Bronchial epithelial cell (primary cell): ENCODE measurements around the gene ATP6V0A4. TPM values are rescaled to one million over a fixed set of nuclear protein-coding genes. Genes with fewer than 3 reads are reported as not detected.
"Not testable (repeated sequence)": the region's sequence is repeated elsewhere in the genome, so short reads cannot be mapped to it uniquely, and the experiment has no call there.

Experiments
- DNase-seq: peaks from one replicate; pipeline ENCODE4 v3.0.0-alpha.2; 2010; ENCODE audit warnings: low read depth
- FAIRE-seq: peaks from 2 replicates; lab custom pipeline; 2011; peaks lifted over from hg19 to GRCh38; lab: Jason Lieb, UNC
- H3K27me3 ChIP-seq: 2 replicates; pipeline ENCODE4 v1.5.1; 2011; ENCODE audit warnings: low read length; ENCODE audit not compliant: control insufficient read depth, insufficient read depth
- H3K36me3 ChIP-seq: 2 replicates; pipeline ENCODE4 v1.5.1; 2011; ENCODE audit warnings: low read length; ENCODE audit not compliant: control insufficient read depth, insufficient read depth
- H3K4me3 ChIP-seq: 2 replicates; pipeline ENCODE4 v1.5.1; 2011; ENCODE audit warnings: mild to moderate bottlenecking, low read depth, low read length, control low read depth
- total RNA-seq: library from RNA; depleted of rRNA; stranded (reverse); fragments of >200 nt; gene quantifications from 2 replicates; pipeline ENCODE4 v1.2.1, GENCODE V29; 2014
- TF ChIP-seq, protein P1 (sequence below): IDR thresholded peaks from 2 replicates; pipeline ENCODE4 v1.5.1; 2011; ENCODE audit warnings: mild to moderate bottlenecking, moderate library complexity, low read length, control low read depth, inconsistent platforms; ENCODE audit not compliant: insufficient read depth, severe bottlenecking

The ATP6V0A4 gene
- total RNA-seq, 1 donor from 2014 or later: not detected

DNA sequence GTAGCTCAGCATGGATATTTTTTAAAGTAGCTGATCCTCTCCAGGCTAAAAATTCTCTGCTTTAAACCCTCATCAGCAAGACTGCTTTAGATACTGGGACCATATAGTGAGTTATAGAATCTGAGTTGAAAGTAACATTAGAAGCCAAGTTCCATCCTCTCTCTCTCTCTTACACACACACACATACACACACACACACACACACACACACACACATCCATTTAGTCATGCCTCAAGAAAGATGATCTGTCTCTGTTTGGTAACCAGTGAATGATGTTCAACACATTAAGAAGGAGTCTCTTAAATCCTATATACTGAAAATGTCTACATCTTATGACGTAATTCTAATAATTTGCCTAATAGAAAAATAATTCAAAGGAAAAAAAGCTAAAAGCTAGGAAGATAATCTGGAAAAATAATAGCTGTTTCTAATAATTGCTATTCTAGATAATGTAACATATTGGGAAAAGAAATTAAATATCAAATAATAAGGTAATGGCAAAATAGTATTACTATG is 16.9 kb upstream of the ATP6V0A4 start:
- H3K27me3 ChIP-seq: no peaks in the 10 kb centered on the region
- H3K36me3 ChIP-seq: no peaks in the 10 kb centered on the region
- H3K4me3 ChIP-seq: no peak overlapping the region
- FAIRE-seq (no peak), DNase-seq (no peak)
- TF ChIP-seq, protein P1, sequence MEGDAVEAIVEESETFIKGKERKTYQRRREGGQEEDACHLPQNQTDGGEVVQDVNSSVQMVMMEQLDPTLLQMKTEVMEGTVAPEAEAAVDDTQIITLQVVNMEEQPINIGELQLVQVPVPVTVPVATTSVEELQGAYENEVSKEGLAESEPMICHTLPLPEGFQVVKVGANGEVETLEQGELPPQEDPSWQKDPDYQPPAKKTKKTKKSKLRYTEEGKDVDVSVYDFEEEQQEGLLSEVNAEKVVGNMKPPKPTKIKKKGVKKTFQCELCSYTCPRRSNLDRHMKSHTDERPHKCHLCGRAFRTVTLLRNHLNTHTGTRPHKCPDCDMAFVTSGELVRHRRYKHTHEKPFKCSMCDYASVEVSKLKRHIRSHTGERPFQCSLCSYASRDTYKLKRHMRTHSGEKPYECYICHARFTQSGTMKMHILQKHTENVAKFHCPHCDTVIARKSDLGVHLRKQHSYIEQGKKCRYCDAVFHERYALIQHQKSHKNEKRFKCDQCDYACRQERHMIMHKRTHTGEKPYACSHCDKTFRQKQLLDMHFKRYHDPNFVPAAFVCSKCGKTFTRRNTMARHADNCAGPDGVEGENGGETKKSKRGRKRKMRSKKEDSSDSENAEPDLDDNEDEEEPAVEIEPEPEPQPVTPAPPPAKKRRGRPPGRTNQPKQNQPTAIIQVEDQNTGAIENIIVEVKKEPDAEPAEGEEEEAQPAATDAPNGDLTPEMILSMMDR: no peak

DNA sequence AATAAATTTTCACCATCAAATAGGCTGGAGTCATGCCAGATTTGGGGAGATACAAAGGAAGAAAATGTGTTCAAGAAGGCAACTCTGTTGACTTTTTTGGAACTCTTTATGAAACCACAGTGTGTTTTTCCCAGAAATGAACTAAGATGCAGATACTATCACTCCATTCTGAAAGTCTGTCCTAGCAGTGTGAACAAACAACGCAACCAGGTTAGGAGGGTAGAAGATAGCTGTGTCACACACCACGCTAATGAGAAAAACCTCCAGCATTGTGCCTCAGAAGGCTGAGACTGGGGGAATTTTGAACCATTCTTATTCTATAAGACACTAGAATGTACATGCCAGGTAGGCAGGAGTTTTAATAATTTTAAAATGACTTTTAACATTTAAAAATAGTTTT is 15.9 kb upstream of the ATP6V0A4 start:
- FAIRE-seq: no peak
- TF ChIP-seq, protein P1: no peak
- no peaks in the 10 kb centered on the region for H3K36me3 ChIP-seq
- no peaks in the 10 kb centered on the region for H3K27me3 ChIP-seq
- DNase-seq: no peak
- H3K4me3 ChIP-seq: no peak overlapping the region

DNA sequence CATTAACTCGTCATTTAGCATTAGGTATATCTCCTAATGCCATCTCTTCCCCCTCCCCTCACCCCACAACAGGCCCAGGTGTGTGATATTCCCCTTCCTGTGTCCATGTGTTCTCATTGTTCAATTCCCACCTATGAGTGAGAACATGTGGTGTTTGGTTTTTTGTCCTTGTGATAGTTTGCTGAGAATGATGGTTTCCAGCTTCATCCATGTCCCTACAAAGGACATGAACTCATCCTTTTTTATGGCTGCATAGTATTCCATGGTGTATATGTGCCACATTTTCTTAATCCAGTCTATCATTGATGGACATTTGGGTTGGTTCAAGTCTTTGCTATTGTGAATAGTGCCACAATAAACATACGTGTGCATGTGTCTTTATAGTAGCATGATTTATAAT is 13.3 kb upstream of the ATP6V0A4 start:
- not testable (repeated sequence) for DNase-seq, FAIRE-seq, H3K27me3 ChIP-seq, H3K36me3 ChIP-seq, H3K4me3 ChIP-seq

DNA sequence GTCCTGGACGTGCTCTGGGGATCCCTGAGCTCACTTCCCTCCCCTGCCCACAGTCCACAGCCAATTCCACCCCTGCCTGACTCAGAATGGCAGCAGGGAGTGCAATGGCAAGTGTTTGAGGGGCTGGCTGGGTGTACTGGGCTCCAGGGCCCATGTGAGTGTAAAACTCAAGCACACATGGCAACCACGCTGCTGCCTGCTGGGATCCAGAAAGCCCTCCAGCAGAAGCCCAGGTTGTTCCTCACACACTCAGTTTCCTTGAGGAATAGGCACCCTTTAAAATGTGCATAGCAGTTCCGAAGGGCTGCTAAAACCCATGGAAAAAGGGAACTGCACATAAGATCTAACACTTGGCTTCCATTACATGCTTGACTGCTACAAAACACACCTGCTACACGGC is 11.3 kb upstream of the ATP6V0A4 start:
- DNase-seq: no peak
- Histone ChIP-seq H3K36me3 (no peaks in the 10 kb centered on the region), H3K27me3 (no peaks in the 10 kb centered on the region), H3K4me3 (no peak overlapping the region)
- no peak for FAIRE-seq
- TF ChIP-seq, protein P1: no peak

DNA sequence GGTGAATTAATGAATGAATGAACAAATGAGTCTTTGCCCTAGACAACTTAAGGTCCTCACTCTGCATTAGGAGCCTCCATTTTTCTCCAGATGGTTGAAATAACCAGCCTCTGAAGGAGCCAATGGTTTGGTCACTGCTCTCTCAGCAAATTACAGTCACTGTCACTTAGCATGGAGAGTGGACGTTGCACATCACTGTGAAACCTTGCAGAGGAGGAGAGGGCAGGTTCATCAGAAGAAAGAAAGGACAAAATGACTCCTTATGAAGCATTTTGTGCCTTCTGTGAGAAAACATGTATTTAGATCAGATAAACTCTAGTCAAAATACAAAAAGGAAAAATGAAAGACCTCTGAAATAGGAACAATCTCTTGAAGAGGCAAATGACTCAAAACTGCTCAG is 6.6 kb upstream of the ATP6V0A4 start:
- DNase-seq (no peak), FAIRE-seq (no peak)
- H3K4me3 ChIP-seq: no peak overlapping the region
- no peaks in the 10 kb centered on the region for H3K27me3 ChIP-seq
- H3K36me3 ChIP-seq: no peaks in the 10 kb centered on the region
- TF ChIP-seq, protein P1: no peak

DNA sequence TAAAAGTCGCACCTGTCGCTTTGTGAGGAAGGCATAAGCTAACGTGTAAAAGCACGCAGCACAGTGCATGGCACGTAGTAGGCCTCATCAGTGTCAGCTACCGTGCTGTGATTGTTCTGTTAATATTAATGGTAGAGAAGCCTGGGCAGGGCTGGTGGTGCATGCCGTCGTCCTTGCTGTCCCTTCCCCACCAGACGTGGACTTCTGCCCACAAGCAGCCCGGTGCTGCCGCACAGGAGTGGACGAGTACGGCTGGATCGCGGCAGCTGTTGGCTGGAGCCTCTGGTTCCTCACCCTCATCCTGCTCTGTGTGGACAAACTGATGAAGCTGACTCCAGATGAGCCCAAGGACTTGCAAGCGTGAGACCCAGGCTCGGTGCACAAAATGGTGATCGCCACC is 4.7 kb upstream of the ATP6V0A4 start:
- Histone ChIP-seq H3K4me3 (no peak overlapping the region), H3K36me3 (no peaks in the 10 kb centered on the region), H3K27me3 (peaks cover 2% of the 10 kb centered on the region)
- TF ChIP-seq, protein P1: no peak
- FAIRE-seq: peak; percentile 28
- DNase-seq: no peak
